H1 (cell line): ENCODE measurements around the gene KCNQ1. TPM values are rescaled to one million over a fixed set of nuclear protein-coding genes. Genes with fewer than 3 reads are reported as not detected.

Source experiments
- HDAC2 ChIP-seq, 2 experiments: fragments of 300-600 bp in 1 of 2; sonication (generic) in 1 of 2; IDR thresholded peaks; 2 replicates each; pipeline ENCODE4 v1.6.1; 2011 to 2012; ENCODE audit warnings: low read depth in 2 of 2, low read length in 2 of 2, mild to moderate bottlenecking in 2 of 2, moderate library complexity in 2 of 2, borderline replicate concordance in 1 of 2, inconsistent platforms in 1 of 2
- HDAC6 ChIP-seq: IDR thresholded peaks from one replicate; pipeline ENCODE4 v1.7.1; 2012; ENCODE audit warnings: low read depth, mild to moderate bottlenecking, inconsistent platforms, low read length, moderate library complexity
- RAD21 ChIP-seq, 2 experiments: IDR thresholded peaks in 1 of 2; conservative IDR thresholded peaks in 1 of 2; 2 replicates each; pipeline ENCODE4 v1.6.1; 2011; ENCODE audit warnings: low read depth in 2 of 2, low read length in 2 of 2, improper control_type of control experiment in 1 of 2, inconsistent platforms in 1 of 2, mild to moderate bottlenecking in 1 of 2, moderate library complexity in 1 of 2
- SP2 ChIP-seq: IDR thresholded peaks from 2 replicates; pipeline ENCODE4 v1.6.1; 2012; ENCODE audit warnings: mild to moderate bottlenecking, low read length, inconsistent platforms
- YY1 ChIP-seq: IDR thresholded peaks from 2 replicates; pipeline ENCODE4 v1.6.1; 2011; ENCODE audit warnings: low read depth, mild to moderate bottlenecking, low read length
- polyA plus RNA-seq, 7 experiments: library from polyadenylated mRNA; depleted of rRNA in 3 of 7; stranded (reverse) in 5 of 7; unstranded in 2 of 7; fragments of >200 nt in 5 of 7; fragments of 200-250 nt in 2 of 7; gene quantifications; 1 replicate in 5 of 7; 2 replicates in 1 of 7; 4 replicates in 1 of 7; pipeline versions ENCODE4 v1.2.1 to v1.2.3, GENCODE V29; 2011 to 2013; ENCODE audit warnings: missing spikeins in 2 of 7, mixed read lengths in 2 of 7
- total RNA-seq: library from RNA; stranded (reverse); fragmentation: NEBNext Ultra II Directional; extraction: Animal tissue kit (Norgen Biotek cat#: 25700); gene quantifications from 2 replicates; pipeline ENCODE4 v1.2.1, GENCODE V29; 2021

KCNQ1 gene
- total and polyA plus RNA-seq, 2 of the 8 experiments (the other 6 are each of a cell fraction or from before 2014, with no cell fraction given): 1.9 to 2.0 TPM

- TF ChIP-seq YY1 (no peak), RAD21 (IDR thresholded peaks at IDR 0.05 in 1 of 2, conservative IDR thresholded peaks at IDR 0.05 in 1 of 2; ENCODE audit: low read depth in 2 of 2, low read length in 2 of 2) (no peak), HDAC2 (IDR thresholded peaks at IDR 0.05; ENCODE audit: borderline replicate concordance in 1 of 2, low read depth in 2 of 2, low read length in 2 of 2) (no peak), HDAC6 (no peak), SP2 (no peak)
Measured at GRCh38 chr11:2722955-2723354, 278.1 kb downstream of the KCNQ1 start (continued).
